ENCODE measurements around the gene PITPNM3.

DNA sequence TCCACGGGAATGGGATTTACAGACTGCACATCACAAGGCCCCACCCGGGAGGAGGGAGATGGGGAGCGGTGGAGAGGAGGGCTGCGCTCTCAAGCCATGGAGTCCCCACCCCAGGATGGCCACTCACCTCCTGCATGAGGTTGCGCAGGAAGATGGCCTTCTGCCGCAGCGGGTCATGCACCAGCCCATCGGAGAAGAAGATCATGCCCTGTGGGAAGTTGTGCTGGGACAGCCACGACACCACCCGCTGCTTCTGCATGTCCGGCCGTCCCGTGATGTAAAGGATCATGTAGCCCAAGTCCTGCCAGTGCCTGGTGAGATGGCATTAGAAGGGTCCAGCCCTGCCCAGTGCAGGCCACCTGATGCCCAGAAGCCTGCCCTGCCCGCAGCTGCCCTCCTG is 95.1 kb downstream of the PITPNM3 start:
- TF ChIP-seq EZH2phosphoT487 (IDR thresholded peaks at IDR 0.05; ENCODE audit: borderline replicate concordance), result no peak
- TF ChIP-seq, protein P1, sequence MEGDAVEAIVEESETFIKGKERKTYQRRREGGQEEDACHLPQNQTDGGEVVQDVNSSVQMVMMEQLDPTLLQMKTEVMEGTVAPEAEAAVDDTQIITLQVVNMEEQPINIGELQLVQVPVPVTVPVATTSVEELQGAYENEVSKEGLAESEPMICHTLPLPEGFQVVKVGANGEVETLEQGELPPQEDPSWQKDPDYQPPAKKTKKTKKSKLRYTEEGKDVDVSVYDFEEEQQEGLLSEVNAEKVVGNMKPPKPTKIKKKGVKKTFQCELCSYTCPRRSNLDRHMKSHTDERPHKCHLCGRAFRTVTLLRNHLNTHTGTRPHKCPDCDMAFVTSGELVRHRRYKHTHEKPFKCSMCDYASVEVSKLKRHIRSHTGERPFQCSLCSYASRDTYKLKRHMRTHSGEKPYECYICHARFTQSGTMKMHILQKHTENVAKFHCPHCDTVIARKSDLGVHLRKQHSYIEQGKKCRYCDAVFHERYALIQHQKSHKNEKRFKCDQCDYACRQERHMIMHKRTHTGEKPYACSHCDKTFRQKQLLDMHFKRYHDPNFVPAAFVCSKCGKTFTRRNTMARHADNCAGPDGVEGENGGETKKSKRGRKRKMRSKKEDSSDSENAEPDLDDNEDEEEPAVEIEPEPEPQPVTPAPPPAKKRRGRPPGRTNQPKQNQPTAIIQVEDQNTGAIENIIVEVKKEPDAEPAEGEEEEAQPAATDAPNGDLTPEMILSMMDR (conservative IDR thresholded peaks at IDR 0.05; ENCODE audit: low read length), result no peak

All from Loucy (cell line).